GM12873 (cell line): ENCODE measurements around the gene SCYGR2.
"Not testable (repeated sequence)": the region's sequence is repeated elsewhere in the genome, so short reads cannot be mapped to it uniquely, and the experiment has no call there.

Experiments
- TF ChIP-seq, protein P1 (sequence below): IDR thresholded peaks from 2 replicates; pipeline ENCODE4 v1.5.1; 2012; ENCODE audit warnings: low read depth, mild to moderate bottlenecking, moderate library complexity, low read length, control low read depth; ENCODE audit not compliant: insufficient read depth; ENCODE audit errors: missing control alignments

Gene SCYGR2, protein sequence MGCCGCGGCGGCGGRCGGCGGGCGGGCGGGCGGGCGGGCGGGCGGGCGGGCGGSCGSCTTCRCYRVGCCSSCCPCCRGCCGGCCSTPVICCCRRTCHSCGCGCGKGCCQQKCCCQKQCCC

DNA sequence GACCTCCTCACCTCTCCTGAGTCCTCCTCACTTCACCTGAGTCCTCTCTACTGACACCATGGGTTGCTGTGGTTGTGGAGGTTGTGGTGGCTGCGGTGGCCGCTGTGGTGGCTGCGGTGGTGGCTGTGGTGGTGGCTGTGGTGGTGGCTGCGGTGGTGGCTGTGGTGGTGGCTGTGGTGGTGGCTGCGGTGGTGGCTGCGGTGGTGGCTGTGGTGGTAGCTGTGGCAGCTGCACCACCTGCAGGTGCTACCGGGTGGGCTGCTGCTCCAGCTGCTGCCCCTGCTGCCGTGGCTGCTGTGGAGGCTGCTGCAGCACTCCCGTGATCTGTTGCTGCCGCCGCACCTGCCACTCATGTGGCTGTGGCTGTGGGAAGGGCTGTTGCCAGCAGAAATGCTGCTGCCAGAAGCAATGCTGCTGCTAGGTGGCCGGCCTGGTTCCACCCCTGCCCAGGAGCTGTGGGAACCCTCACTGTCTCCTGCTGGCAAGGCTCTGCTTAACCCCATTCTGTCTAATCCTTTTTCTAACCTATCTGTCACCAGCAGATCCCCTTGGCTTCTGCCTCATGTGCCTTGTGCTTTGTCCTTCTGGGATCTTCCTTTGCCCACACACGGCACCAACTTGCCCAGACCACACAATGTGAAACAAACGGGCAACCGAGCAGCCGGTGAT is at the start of gene SCYGR2:
Gene SCYGR2, plus strand, starts transcription at position 59 of the 669 bp plus-strand sequence. Its CDS starts 0 bp downstream, at position 59.
- TF ChIP-seq, protein P1, sequence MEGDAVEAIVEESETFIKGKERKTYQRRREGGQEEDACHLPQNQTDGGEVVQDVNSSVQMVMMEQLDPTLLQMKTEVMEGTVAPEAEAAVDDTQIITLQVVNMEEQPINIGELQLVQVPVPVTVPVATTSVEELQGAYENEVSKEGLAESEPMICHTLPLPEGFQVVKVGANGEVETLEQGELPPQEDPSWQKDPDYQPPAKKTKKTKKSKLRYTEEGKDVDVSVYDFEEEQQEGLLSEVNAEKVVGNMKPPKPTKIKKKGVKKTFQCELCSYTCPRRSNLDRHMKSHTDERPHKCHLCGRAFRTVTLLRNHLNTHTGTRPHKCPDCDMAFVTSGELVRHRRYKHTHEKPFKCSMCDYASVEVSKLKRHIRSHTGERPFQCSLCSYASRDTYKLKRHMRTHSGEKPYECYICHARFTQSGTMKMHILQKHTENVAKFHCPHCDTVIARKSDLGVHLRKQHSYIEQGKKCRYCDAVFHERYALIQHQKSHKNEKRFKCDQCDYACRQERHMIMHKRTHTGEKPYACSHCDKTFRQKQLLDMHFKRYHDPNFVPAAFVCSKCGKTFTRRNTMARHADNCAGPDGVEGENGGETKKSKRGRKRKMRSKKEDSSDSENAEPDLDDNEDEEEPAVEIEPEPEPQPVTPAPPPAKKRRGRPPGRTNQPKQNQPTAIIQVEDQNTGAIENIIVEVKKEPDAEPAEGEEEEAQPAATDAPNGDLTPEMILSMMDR = not testable (repeated sequence)

DNA sequence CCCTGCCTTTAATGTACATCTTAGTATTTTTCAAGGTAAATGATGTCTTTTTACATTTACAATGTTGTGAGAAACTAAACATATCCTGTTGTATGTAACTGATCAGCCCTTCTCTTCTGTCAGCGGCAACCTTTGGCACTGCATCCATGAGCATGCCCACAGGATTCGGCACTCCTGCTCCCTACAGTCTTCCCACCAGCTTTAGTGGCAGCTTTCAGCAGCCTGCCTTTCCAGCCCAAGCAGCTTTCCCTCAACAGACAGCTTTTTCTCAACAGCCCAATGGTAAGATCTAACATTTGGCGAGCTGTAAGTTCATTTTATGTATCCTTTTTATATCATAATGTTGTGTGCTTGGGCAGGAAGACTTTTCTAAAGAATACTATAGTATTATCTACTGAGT is 46.9 kb upstream of the SCYGR2 start:
- TF ChIP-seq, protein P1 = no peak

DNA sequence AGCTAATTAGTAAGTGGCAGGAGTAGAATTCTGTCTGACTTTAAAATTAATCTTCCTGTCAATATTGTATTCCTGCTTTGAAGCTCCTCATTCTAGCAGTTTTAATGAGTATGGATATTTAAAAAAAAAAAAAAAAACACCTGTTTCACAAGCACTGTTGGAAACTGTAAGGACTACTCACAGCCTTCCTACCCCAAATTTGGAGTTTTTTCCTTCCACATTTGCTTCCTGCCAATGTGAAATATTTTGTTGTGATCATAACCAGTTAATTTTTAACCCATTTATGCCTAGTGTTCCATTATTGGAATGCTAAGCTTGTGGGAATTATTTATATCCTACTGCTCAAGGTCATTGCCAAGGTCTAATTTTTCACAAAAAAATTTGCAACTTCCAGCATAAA is 36.1 kb upstream of the SCYGR2 start:
- TF ChIP-seq, protein P1 = no peak

DNA sequence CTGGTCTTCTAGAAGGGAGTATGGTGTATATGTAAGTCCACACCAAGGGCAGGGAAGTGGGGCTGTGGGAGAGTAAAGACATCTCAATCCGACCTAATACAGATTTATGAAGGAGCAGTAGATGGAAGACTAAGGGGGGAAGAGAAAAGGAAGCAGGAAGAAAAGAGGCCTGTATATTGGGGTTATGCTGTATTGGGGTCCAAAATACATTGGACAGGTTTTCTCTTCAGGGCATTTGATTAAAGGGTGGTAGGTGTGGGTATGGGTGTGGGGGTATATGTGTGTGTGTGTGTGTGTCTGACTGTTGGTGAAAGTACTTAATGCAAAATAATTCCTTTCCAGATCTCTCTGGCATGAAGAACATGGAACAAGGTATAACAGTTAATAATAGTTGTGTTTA is 33.6 kb upstream of the SCYGR2 start:
- TF ChIP-seq, protein P1 = no peak

DNA sequence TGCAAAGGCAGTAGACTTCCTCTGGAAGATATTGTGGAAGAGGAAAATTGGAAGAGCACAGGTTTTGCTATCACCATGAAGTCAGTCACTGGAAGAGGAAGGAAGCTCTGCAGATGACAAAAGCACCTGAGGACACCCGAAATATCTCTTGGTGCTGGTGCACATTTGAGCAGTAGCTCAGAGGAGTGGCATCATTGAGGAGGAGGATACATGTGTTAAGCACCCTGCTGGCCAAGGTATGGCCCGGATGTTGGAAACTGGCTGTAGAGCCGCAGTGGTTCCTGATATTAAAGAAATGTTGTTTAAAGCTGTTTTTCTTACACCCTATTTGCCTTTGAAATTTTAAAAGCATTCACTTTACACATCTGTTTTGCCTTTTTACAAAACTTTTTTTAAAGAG is 32.7 kb upstream of the SCYGR2 start:
- TF ChIP-seq, protein P1 = no peak

DNA sequence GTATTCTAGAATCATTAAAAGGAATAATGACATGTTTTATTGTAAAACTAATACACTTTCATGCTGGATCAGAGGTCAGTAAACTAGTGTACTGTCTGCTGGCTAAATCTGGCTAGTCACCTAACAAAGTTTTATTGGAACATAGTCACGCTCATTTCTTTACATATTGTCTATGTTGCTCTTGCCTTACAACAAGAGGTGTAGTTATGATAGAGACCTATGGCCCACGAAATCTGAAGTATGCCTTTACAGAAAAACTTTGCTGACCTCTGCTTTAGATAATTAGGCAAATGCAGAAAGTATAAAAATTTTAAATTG is 29.9 kb upstream of the SCYGR2 start:
- TF ChIP-seq, protein P1 = no peak

DNA sequence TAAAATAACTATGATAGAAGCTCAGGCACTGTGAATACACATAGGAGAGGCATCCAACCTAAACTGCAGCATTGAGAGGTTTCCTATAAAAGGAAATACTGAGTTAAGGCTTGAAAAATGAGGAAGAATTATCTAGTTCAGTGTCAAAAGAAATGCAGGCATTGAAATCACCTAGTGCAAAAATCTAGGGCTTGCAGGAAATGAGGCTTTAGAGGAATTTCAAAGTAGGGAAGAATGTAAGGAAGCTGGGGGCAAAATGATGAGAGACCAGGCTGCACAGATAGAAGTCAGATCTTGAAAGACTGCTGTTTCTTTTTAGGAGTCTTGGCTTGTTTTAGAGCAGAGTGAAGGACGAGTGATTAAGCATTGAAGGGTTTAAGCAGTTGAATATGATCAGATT is 28.1 kb upstream of the SCYGR2 start:
- TF ChIP-seq, protein P1 = no peak

DNA sequence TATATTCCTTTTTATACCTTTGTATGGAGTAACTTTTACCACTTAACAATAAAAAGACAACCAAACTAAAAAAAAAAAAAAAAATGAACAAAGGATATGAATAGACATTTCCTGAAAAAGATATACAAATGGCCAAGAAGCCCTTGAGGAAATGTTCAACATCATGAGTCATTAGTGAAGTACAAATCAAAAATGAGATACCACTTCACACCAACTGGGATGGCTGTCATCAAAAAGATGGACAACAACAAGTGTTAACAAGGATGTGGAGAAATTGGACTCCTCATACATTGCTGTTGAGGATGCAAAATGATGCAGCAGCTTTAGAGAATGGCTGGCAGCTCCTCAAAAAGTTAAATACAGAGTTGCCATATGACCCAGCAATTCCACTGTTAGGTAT is 22.6 kb upstream of the SCYGR2 start:
- TF ChIP-seq, protein P1 = no peak
